H1 (cell line): ENCODE data around the gene AGPS.

ENCODE experiments used
- CBX8 ChIP-seq: fragments of 300-800, 300-1000 bp; sonication (generic); IDR thresholded peaks from 2 replicates; pipeline ENCODE4 v1.7.1; 2016; ENCODE audit warnings: low read depth, low read length, borderline replicate concordance
- CEBPB ChIP-seq: IDR thresholded peaks from 2 replicates; pipeline ENCODE4 v1.6.1; 2012; ENCODE audit warnings: low read depth, low read length
- CTCF ChIP-seq, 3 experiments: IDR thresholded peaks; 1 replicate in 2 of 3; 2 replicates in 1 of 3; pipeline versions ENCODE4 v1.5.1 to v1.6.1; 2011; ENCODE audit warnings: low read length in 3 of 3, mild to moderate bottlenecking in 3 of 3, inconsistent platforms in 2 of 3, low read depth in 1 of 3, moderate library complexity in 1 of 3; ENCODE audit not compliant: insufficient read depth in 1 of 3; ENCODE audit errors: control extremely low read depth in 1 of 3
- EP300 ChIP-seq, 2 experiments: IDR thresholded peaks; 1 replicate in 1 of 2; 2 replicates in 1 of 2; pipeline ENCODE4 v1.6.1; 2011 to 2012; ENCODE audit warnings: low read depth in 2 of 2, low read length in 2 of 2, mild to moderate bottlenecking in 2 of 2, borderline replicate concordance in 1 of 2, inconsistent platforms in 1 of 2, moderate library complexity in 1 of 2
- EZH2 ChIP-seq: fragments of 200-600 bp; sonication (generic); IDR thresholded peaks from 2 replicates; pipeline ENCODE4 v1.7.1; 2012; ENCODE audit warnings: low read depth, mild to moderate bottlenecking, moderate library complexity, low read length, inconsistent platforms; ENCODE audit not compliant: severe bottlenecking
- HDAC2 ChIP-seq, 2 experiments: fragments of 300-600 bp in 1 of 2; sonication (generic) in 1 of 2; IDR thresholded peaks; 2 replicates each; pipeline ENCODE4 v1.6.1; 2011 to 2012; ENCODE audit warnings: low read depth in 2 of 2, low read length in 2 of 2, mild to moderate bottlenecking in 2 of 2, moderate library complexity in 2 of 2, borderline replicate concordance in 1 of 2, inconsistent platforms in 1 of 2
- JUND ChIP-seq: IDR thresholded peaks from 2 replicates; pipeline ENCODE4 v1.6.1; 2011; ENCODE audit warnings: mild to moderate bottlenecking, improper control_type of control experiment, low read length
- KDM1A ChIP-seq: fragments of 200-600, 300-600 bp; sonication (generic); IDR thresholded peaks from 2 replicates; pipeline ENCODE4 v1.7.1; 2016; ENCODE audit warnings: mild to moderate bottlenecking, low read length, borderline replicate concordance
- MAFK ChIP-seq: IDR thresholded peaks from 2 replicates; pipeline ENCODE4 v1.6.1; 2012; ENCODE audit warnings: low read depth, mild to moderate bottlenecking, improper control_type of control experiment, low read length
- SAP30 ChIP-seq: fragments of 300-600 bp; sonication (generic); IDR thresholded peaks from 2 replicates; pipeline ENCODE4 v1.7.1; 2012; ENCODE audit warnings: low read length, moderate library complexity, mild to moderate bottlenecking, inconsistent platforms; ENCODE audit not compliant: insufficient read depth, insufficient replicate concordance
- SIN3A ChIP-seq, 2 experiments: IDR thresholded peaks in 1 of 2; conservative IDR thresholded peaks in 1 of 2; 2 replicates each; pipeline ENCODE4 v1.6.1; 2011 to 2012; ENCODE audit warnings: low read length in 2 of 2, improper control_type of control experiment in 1 of 2, low read depth in 1 of 2, mild to moderate bottlenecking in 1 of 2
- SP1 ChIP-seq: IDR thresholded peaks from 2 replicates; pipeline ENCODE4 v1.6.1; 2011; ENCODE audit warnings: low read depth, low read length
- SP2 ChIP-seq: IDR thresholded peaks from 2 replicates; pipeline ENCODE4 v1.6.1; 2012; ENCODE audit warnings: mild to moderate bottlenecking, low read length, inconsistent platforms

GRCh38 chr2:177429688-177430325 is 37.2 kb downstream of the AGPS start:
- no peak for TF ChIP-seq SP1
- TF ChIP-seq SAP30 = no peak
- no peak for TF ChIP-seq EP300 (IDR thresholded peaks at IDR 0.05; ENCODE audit: borderline replicate concordance in 1 of 2, low read depth in 2 of 2, low read length in 2 of 2)
- TF ChIP-seq HDAC2 (IDR thresholded peaks at IDR 0.05; ENCODE audit: borderline replicate concordance in 1 of 2, low read depth in 2 of 2, low read length in 2 of 2) = no peak
- no peak for TF ChIP-seq MAFK
- TF ChIP-seq CTCF (IDR thresholded peaks at IDR 0.05; ENCODE audit: control extremely low read depth in 1 of 3, insufficient read depth in 1 of 3, low read depth in 1 of 3, low read length in 3 of 3) = no peak
- TF ChIP-seq SP2 = no peak
- TF ChIP-seq KDM1A = no peak
- TF ChIP-seq SIN3A (conservative IDR thresholded peaks at IDR 0.05 in 1 of 2, IDR thresholded peaks at IDR 0.05 in 1 of 2; ENCODE audit: low read depth in 1 of 2, low read length in 2 of 2) = no peak
- TF ChIP-seq EZH2 = no peak
- no peak for TF ChIP-seq CBX8
- no peak for TF ChIP-seq JUND
- no peak for TF ChIP-seq CEBPB
